H1 (cell line): Measurements from ENCODE around the gene PLB1. TPM values are rescaled to one million over a fixed set of nuclear protein-coding genes. Genes with fewer than 3 reads are reported as not detected.

Source experiments
- CTCF ChIA-PET: fragments of 300-600 bp; sonication (Branson Sonifier 250); formaldehyde crosslinking; loops from one replicate; lab custom pipeline; 2021; ENCODE audit not compliant: partially characterized antibody; lab: Charles Lee
- POLR2A ChIA-PET: fragments of 300-600 bp; sonication (Branson Sonifier 250); formaldehyde crosslinking; loops from one replicate; lab custom pipeline; 2021; ENCODE audit warnings: inconsistent platforms; ENCODE audit not compliant: partially characterized antibody; lab: Charles Lee
- DNase-seq, 2 experiments: peaks; one replicate each; pipeline versions ENCODE4 v3.0.0 to v3.0.0-alpha.2; 2010 to 2022; ENCODE audit warnings: low spot score in 2 of 2, low read depth in 1 of 2, mixed read lengths in 1 of 2
- FAIRE-seq: peaks from 2 replicates; lab custom pipeline; 2011; peaks lifted over from hg19 to GRCh38; lab: Jason Lieb, UNC
- H2AFZ ChIP-seq: 2 replicates; pipeline ENCODE4 v1.8.1; 2012; ENCODE audit warnings: low read length, inconsistent platforms
- H2AK5ac ChIP-seq: 2 replicates; pipeline ENCODE4 v1.6.1; 2013; ENCODE audit warnings: low read depth, low read length
- H2BK120ac ChIP-seq: replicated peaks from 2 replicates; pipeline ENCODE3; 2013; ENCODE audit warnings: low read depth, low read length, inconsistent platforms
- H2BK12ac ChIP-seq: 2 replicates; pipeline ENCODE4 v1.6.1; 2013; ENCODE audit warnings: low read depth, low read length
- H2BK15ac ChIP-seq: 2 replicates; pipeline ENCODE4 v1.6.1; 2013; ENCODE audit warnings: low read length
- H2BK20ac ChIP-seq: 2 replicates; pipeline ENCODE4 v1.6.1; 2013; ENCODE audit warnings: low read length
- H2BK5ac ChIP-seq: 2 replicates; pipeline ENCODE4 v1.6.1; 2013; ENCODE audit warnings: low read depth, low read length
- H3K14ac ChIP-seq: 2 replicates; pipeline ENCODE4 v1.6.1; 2013; ENCODE audit warnings: inconsistent platforms; ENCODE audit not compliant: insufficient read length
- H3K18ac ChIP-seq: 2 replicates; pipeline ENCODE4 v1.6.1; 2013; ENCODE audit warnings: low read length; ENCODE audit errors: extremely low read depth
- H3K23ac ChIP-seq: 2 replicates; pipeline ENCODE4 v1.6.1; 2013; ENCODE audit warnings: inconsistent platforms; ENCODE audit not compliant: insufficient read length
- H3K23me2 ChIP-seq: 2 replicates; pipeline ENCODE4 v1.6.1; 2013; ENCODE audit warnings: low read depth, low read length
- H3K27ac ChIP-seq: 2 replicates; pipeline ENCODE4 v1.6.1; 2011; ENCODE audit warnings: low read depth, low read length, inconsistent platforms
- H3K27me3 ChIP-seq, 4 experiments: replicated peaks in 1 of 4; 1 replicate in 1 of 4; 2 replicates in 3 of 4; pipeline versions ENCODE4 v1.6.1 to v1.8.1; 2011 to 2013; ENCODE audit warnings: low read length in 3 of 4, mild to moderate bottlenecking in 3 of 4, inconsistent platforms in 2 of 4, mixed read lengths in 2 of 4, moderate library complexity in 1 of 4; ENCODE audit not compliant: control insufficient read depth in 3 of 4, insufficient read depth in 3 of 4; ENCODE audit errors: extremely low read depth in 1 of 4
- H3K36me3 ChIP-seq, 4 experiments: 2 replicates each; pipeline versions ENCODE4 v1.6.1 to v1.8.1; 2011 to 2013; ENCODE audit warnings: mild to moderate bottlenecking in 4 of 4, low read length in 3 of 4, moderate library complexity in 2 of 4, control low read depth in 1 of 4, inconsistent platforms in 1 of 4; ENCODE audit not compliant: insufficient read depth in 4 of 4, control insufficient read depth in 2 of 4
- H3K4ac ChIP-seq: replicated peaks from 2 replicates; pipeline ENCODE3; 2013; ENCODE audit warnings: low read length, low read depth, mixed read lengths, inconsistent platforms; ENCODE audit not compliant: insufficient read length
- H3K4me1 ChIP-seq, 4 experiments: replicated peaks in 1 of 4; 1 replicate in 1 of 4; 2 replicates in 3 of 4; pipeline versions ENCODE4 v1.6.1 to v1.8.1; 2011 to 2013; ENCODE audit warnings: low read length in 3 of 4, inconsistent platforms in 2 of 4, mixed read lengths in 1 of 4; ENCODE audit not compliant: insufficient read depth in 4 of 4, control insufficient read depth in 3 of 4
- H3K4me2 ChIP-seq, 2 experiments: 2 replicates each; pipeline versions ENCODE4 v1.6.1 to v1.8.1; 2011 to 2013; ENCODE audit warnings: low read depth in 2 of 2, low read length in 2 of 2, control low read depth in 1 of 2, inconsistent platforms in 1 of 2, mild to moderate bottlenecking in 1 of 2; ENCODE audit not compliant: insufficient read depth in 1 of 2
- H3K4me3 ChIP-seq, 4 experiments: fragments of 200-600, 300-600 bp in 1 of 4; sonication (generic), shearing (Covaris generic), sonication (Bioruptor Twin) in 1 of 4; 2 replicates each; pipeline versions ENCODE4 v1.5.1 to v1.8.1; 2011 to 2016; ENCODE audit warnings: low read length in 4 of 4, low read depth in 3 of 4, control low read depth in 2 of 4, inconsistent platforms in 2 of 4, mild to moderate bottlenecking in 2 of 4, mixed read lengths in 1 of 4, moderate library complexity in 1 of 4; ENCODE audit not compliant: insufficient read depth in 2 of 4; ENCODE audit errors: extremely low read depth in 1 of 4
- H3K56ac ChIP-seq: replicated peaks from 2 replicates; pipeline ENCODE3; 2013; ENCODE audit warnings: low read depth, mild to moderate bottlenecking, mixed read lengths, low read length, inconsistent platforms; ENCODE audit not compliant: insufficient read length
- H3K79me1 ChIP-seq: 2 replicates; pipeline ENCODE4 v1.6.1; 2013; ENCODE audit warnings: low read depth, low read length, control low read depth
- H3K79me2 ChIP-seq, 2 experiments: 2 replicates each; pipeline versions ENCODE4 v1.6.1 to v1.8.1; 2012 to 2013; ENCODE audit warnings: low read length in 2 of 2, mild to moderate bottlenecking in 2 of 2, inconsistent platforms in 1 of 2; ENCODE audit not compliant: insufficient read depth in 2 of 2, control insufficient read depth in 1 of 2
- H3K9ac ChIP-seq, 4 experiments: replicated peaks in 1 of 4; 1 replicate in 1 of 4; 2 replicates in 3 of 4; pipeline versions ENCODE4 v1.6.1 to v1.8.1; 2011 to 2013; ENCODE audit warnings: low read depth in 3 of 4, low read length in 3 of 4, control low read depth in 2 of 4, mild to moderate bottlenecking in 2 of 4, moderate library complexity in 2 of 4, inconsistent platforms in 1 of 4; ENCODE audit errors: extremely low read depth in 1 of 4
- H3K9me3 ChIP-seq, 2 experiments: 2 replicates each; pipeline versions ENCODE4 v1.6.1 to v1.8.1; 2012 to 2013; ENCODE audit warnings: mild to moderate bottlenecking in 2 of 2, moderate library complexity in 2 of 2, control low read depth in 1 of 2, inconsistent platforms in 1 of 2, low read depth in 1 of 2, low read length in 1 of 2, mixed read lengths in 1 of 2; ENCODE audit not compliant: insufficient read depth in 2 of 2
- H4K20me1 ChIP-seq, 2 experiments: replicated peaks in 1 of 2; 2 replicates each; pipeline versions ENCODE3 to v1.8.1; 2011 to 2013; ENCODE audit warnings: inconsistent platforms in 2 of 2, low read length in 2 of 2, mild to moderate bottlenecking in 1 of 2; ENCODE audit not compliant: insufficient read depth in 2 of 2, control insufficient read depth in 1 of 2
- H4K5ac ChIP-seq: 2 replicates; pipeline ENCODE4 v1.6.1; 2013; ENCODE audit warnings: low read length, low read depth, mixed read lengths, inconsistent platforms; ENCODE audit not compliant: insufficient read length
- H4K8ac ChIP-seq: 2 replicates; pipeline ENCODE4 v1.8.0; 2013; ENCODE audit warnings: mild to moderate bottlenecking, moderate library complexity, low read length, inconsistent platforms; ENCODE audit not compliant: insufficient read depth; ENCODE audit errors: extremely low read depth
- H4K91ac ChIP-seq: replicated peaks from 2 replicates; pipeline ENCODE3; 2013; ENCODE audit warnings: low read length, mixed read lengths, inconsistent platforms; ENCODE audit not compliant: insufficient read length
- NRF1 ChIP-seq: IDR thresholded peaks from 2 replicates; pipeline ENCODE4 v1.6.1; 2011; ENCODE audit warnings: mild to moderate bottlenecking, low read depth, low read length, improper control_type of control experiment
- POLR2A ChIP-seq, 2 experiments: IDR thresholded peaks; 1 replicate in 1 of 2; 2 replicates in 1 of 2; pipeline ENCODE4 v1.6.1; 2011; ENCODE audit warnings: low read depth in 2 of 2, low read length in 2 of 2, mild to moderate bottlenecking in 2 of 2; ENCODE audit errors: control extremely low read depth in 1 of 2
- WGBS, 2 experiments: shearing (Covaris generic) in 1 of 2; methylation state at CpG; one replicate each; pipeline versions ENCODE4 v1.1.6 to v1.1.7; 2013 to 2015; ENCODE audit warnings: low lambda C conversion rate in 2 of 2, mixed read lengths in 2 of 2, inconsistent platforms in 1 of 2, low coverage in 1 of 2, missing lambda C conversion rate in 1 of 2; ENCODE audit not compliant: insufficient replicate concordance in 2 of 2, insufficient coverage in 1 of 2, insufficient read length in 1 of 2; ENCODE audit errors: extremely low coverage in 1 of 2, missing lambda C conversion rate in 1 of 2; 5-methylcytosine and 5-hydroxymethylcytosine counted together
- polyA plus RNA-seq, 7 experiments: library from polyadenylated mRNA; depleted of rRNA in 3 of 7; stranded (reverse) in 5 of 7; unstranded in 2 of 7; fragments of >200 nt in 5 of 7; fragments of 200-250 nt in 2 of 7; gene quantifications; 1 replicate in 5 of 7; 2 replicates in 1 of 7; 4 replicates in 1 of 7; pipeline versions ENCODE4 v1.2.1 to v1.2.3, GENCODE V29; 2011 to 2013; ENCODE audit warnings: missing spikeins in 2 of 7, mixed read lengths in 2 of 7
- total RNA-seq: library from RNA; stranded (reverse); fragmentation: NEBNext Ultra II Directional; extraction: Animal tissue kit (Norgen Biotek cat#: 25700); gene quantifications from 2 replicates; pipeline ENCODE4 v1.2.1, GENCODE V29; 2021

Gene PLB1
- total and polyA plus RNA-seq, 2 of the 8 experiments (the other 6 are each of a cell fraction or from before 2014, with no cell fraction given) = 0.20 to 0.36 TPM

DNA sequence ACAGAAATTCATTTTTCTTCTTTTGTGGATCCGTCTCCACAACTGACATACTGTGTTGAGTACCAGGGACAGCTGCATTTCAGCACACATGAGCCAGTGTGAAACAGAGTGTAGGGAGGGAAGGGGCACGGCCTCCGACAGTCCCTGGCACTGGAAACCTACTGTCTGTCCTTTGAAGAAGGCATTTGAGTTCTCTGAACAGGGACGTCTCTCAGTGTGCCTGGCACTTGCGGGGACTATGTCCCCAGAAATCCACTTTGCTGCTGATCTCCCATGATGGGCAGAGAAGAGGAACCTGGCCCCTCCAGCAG, 48.1 kb downstream of the PLB1 start:
- H3K79me2 ChIP-seq = no peaks in the 10 kb centered on the region
- H3K36me3 ChIP-seq = no peaks in the 10 kb centered on the region
- H3K23me2 ChIP-seq = no peaks in the 10 kb centered on the region
- no peak overlapping the region for H2AK5ac ChIP-seq
- H3K4me2 ChIP-seq = no peak overlapping the region
- TF ChIP-seq POLR2A (IDR thresholded peaks at IDR 0.05; ENCODE audit: control extremely low read depth in 1 of 2, low read depth in 2 of 2, low read length in 2 of 2) (no peak), NRF1 (no peak)
- POLR2A ChIA-PET = no interaction called here
- CTCF ChIA-PET = interaction anchor here (0.6 to 1.2 kb wide), 2 partner anchors 9 to 302 kb away, joined by 3 to 5 read pairs; no protein-coding TSS in a partner anchor
- H3K18ac ChIP-seq = no peak overlapping the region
- H3K56ac ChIP-seq = no peak overlapping the region
- FAIRE-seq (no peak), DNase-seq (no peak)
- H3K4me1 ChIP-seq = no peaks in the 10 kb centered on the region; a peak in 1 of 7 replicates
- no peaks in the 10 kb centered on the region for H3K9me3 ChIP-seq
- WGBS, 2 experiments = 94% methylated on average over 5 of the region's 5 CpGs; no CpG with 5 or more reads in 1 of the 2 experiments
- no peaks in the 10 kb centered on the region; a peak in 2 of 7 replicates for H3K27me3 ChIP-seq
- no peak overlapping the region for H3K4me3 ChIP-seq
- H3K79me1 ChIP-seq = no peaks in the 10 kb centered on the region
- H4K5ac ChIP-seq = no peak overlapping the region
- no peak overlapping the region for H4K91ac ChIP-seq
- peak overlapping the region; percentile 28; the same call in 1 of the 2 replicates for H4K8ac ChIP-seq
- no peak overlapping the region for H2BK5ac ChIP-seq
- 0 out of 2 replicates have a peak overlapping the region, but pooled peaks have one; percentile 50 for H2BK12ac ChIP-seq
- no peak overlapping the region for H2AFZ ChIP-seq
- H4K20me1 ChIP-seq = no peaks in the 10 kb centered on the region
- H3K23ac ChIP-seq = no peak overlapping the region
- no peak overlapping the region for H2BK120ac ChIP-seq
- no peak overlapping the region for H3K4ac ChIP-seq
- H2BK15ac ChIP-seq = no peak overlapping the region
- no peak overlapping the region for H3K14ac ChIP-seq
- no peak overlapping the region for H3K27ac ChIP-seq
- no peak overlapping the region for H2BK20ac ChIP-seq
- H3K9ac ChIP-seq = no peak overlapping the region
